Loucy (cell line): ENCODE measurements around the gene MAD1L1.

Experiments used
- EZH2phosphoT487 ChIP-seq: fragments of 200-600 bp; IDR thresholded peaks from 2 replicates; pipeline ENCODE4 v1.6.1; 2018; ENCODE audit warnings: antibody characterized with exemption, mild to moderate bottlenecking, moderate library complexity, borderline replicate concordance
- TF ChIP-seq, protein P1 (sequence below): fragments of 200-600 bp; sonication (generic); conservative IDR thresholded peaks from 2 replicates; pipeline ENCODE4 v1.5.1; 2014; ENCODE audit warnings: mild to moderate bottlenecking, antibody characterized with exemption, low read length

DNA sequence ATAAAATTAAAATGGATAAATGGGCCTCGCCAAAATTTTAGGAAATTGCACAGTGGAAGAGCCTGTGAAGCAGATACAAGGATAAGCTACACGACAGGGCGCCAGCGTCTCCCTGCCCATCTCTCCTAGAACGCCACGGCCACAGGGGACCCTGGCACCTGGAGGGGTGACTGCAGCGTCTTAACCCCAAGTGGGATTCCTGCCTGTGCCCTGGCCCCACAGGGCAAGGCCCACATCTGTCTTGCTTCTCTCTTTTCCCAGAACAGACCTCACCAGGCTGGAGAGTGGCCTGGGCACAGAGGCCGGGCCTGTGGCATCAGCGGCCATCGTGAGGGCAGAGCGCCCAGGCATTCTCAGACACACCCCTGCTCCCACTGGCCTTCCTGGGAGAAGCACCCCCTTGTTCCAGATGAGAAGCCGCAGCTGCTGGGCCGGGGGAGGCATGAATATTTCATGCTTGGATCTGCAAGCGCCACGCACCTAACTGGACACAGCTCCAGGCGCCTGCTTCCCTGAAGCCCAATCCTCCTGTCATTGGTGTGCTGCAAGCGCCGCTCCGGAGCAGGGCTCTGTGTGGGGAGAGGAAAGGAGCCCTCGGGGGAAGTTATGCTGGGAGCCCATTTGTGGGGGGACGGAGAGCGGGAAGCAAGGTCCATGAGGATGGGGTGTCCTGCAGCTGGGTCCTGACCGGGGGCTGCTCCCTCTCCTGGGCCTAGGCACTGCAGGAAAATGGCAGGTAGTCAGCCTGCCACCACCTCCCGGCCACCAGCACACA is 409.2 kb downstream of the MAD1L1 start:
- TF ChIP-seq, protein P1, sequence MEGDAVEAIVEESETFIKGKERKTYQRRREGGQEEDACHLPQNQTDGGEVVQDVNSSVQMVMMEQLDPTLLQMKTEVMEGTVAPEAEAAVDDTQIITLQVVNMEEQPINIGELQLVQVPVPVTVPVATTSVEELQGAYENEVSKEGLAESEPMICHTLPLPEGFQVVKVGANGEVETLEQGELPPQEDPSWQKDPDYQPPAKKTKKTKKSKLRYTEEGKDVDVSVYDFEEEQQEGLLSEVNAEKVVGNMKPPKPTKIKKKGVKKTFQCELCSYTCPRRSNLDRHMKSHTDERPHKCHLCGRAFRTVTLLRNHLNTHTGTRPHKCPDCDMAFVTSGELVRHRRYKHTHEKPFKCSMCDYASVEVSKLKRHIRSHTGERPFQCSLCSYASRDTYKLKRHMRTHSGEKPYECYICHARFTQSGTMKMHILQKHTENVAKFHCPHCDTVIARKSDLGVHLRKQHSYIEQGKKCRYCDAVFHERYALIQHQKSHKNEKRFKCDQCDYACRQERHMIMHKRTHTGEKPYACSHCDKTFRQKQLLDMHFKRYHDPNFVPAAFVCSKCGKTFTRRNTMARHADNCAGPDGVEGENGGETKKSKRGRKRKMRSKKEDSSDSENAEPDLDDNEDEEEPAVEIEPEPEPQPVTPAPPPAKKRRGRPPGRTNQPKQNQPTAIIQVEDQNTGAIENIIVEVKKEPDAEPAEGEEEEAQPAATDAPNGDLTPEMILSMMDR: no peak
- no peak for TF ChIP-seq EZH2phosphoT487
